DND-41 (cell line): ENCODE results near the gene CRACDL.

Source experiments
- ATAC-seq: fragments of 200-7000 bp; cut with Tn5 transposase; 3 replicates; pipeline ENCODE4 v1.9.1; 2021; ENCODE audit warnings: low read depth; ENCODE audit not compliant: insufficient read depth
- DNase-seq: peaks from one replicate; pipeline ENCODE4 v3.0.0-alpha.2; 2020
- H2AFZ ChIP-seq: 2 replicates; pipeline ENCODE4 v1.6.0; 2012; ENCODE audit warnings: low read depth, low read length
- H3K27ac ChIP-seq: 2 replicates; pipeline ENCODE4 v1.5.1; 2012; ENCODE audit warnings: low read length, inconsistent platforms
- H3K27me3 ChIP-seq: fragments of 200-600 bp; sonication (generic); 2 replicates; pipeline ENCODE4 v1.6.0; 2012; ENCODE audit warnings: low read length, mild to moderate bottlenecking, inconsistent platforms; ENCODE audit not compliant: insufficient read depth, poor library complexity
- H3K36me3 ChIP-seq: 2 replicates; pipeline ENCODE4 v1.5.1; 2012; ENCODE audit warnings: low read length, inconsistent platforms; ENCODE audit not compliant: insufficient read depth
- H3K4me1 ChIP-seq: 2 replicates; pipeline ENCODE4 v1.5.1; 2012; ENCODE audit warnings: mild to moderate bottlenecking, low read length; ENCODE audit not compliant: insufficient read depth
- H3K4me2 ChIP-seq: 2 replicates; pipeline ENCODE4 v1.6.0; 2012; ENCODE audit warnings: mild to moderate bottlenecking, moderate library complexity, low read length, inconsistent platforms; ENCODE audit not compliant: insufficient read depth
- H3K4me3 ChIP-seq, 2 experiments: fragments of 200-600 bp in 1 of 2; shearing (Covaris generic) in 1 of 2; 2 replicates each; pipeline ENCODE4 v1.5.1; 2012 to 2016; ENCODE audit warnings: inconsistent platforms in 2 of 2, low read length in 2 of 2, mild to moderate bottlenecking in 2 of 2, low read depth in 1 of 2, moderate library complexity in 1 of 2
- H3K79me2 ChIP-seq: 2 replicates; pipeline ENCODE4 v1.6.0; 2012; ENCODE audit warnings: low read length, inconsistent platforms; ENCODE audit not compliant: insufficient read depth
- H3K9ac ChIP-seq: 2 replicates; pipeline ENCODE4 v1.6.0; 2012; ENCODE audit warnings: low read depth, mild to moderate bottlenecking, inconsistent platforms, low read length, moderate library complexity
- H3K9me3 ChIP-seq: 2 replicates; pipeline ENCODE4 v1.5.1; 2012; ENCODE audit warnings: low read length, moderate library complexity, mild to moderate bottlenecking, inconsistent platforms; ENCODE audit not compliant: insufficient read depth, severe bottlenecking
- H4K20me1 ChIP-seq: 2 replicates; pipeline ENCODE4 v1.6.0; 2012; ENCODE audit warnings: low read length; ENCODE audit not compliant: insufficient read depth
- EZH2 ChIP-seq: IDR thresholded peaks from 3 replicates; pipeline ENCODE4 v1.6.1; 2012; ENCODE audit warnings: borderline replicate concordance, low read depth, mild to moderate bottlenecking, moderate library complexity, low read length, inconsistent platforms; ENCODE audit not compliant: severe bottlenecking
- TF ChIP-seq, protein P1 (sequence below): IDR thresholded peaks from 2 replicates; pipeline ENCODE4 v1.5.1; 2012; ENCODE audit warnings: borderline replicate concordance, low read length, moderate library complexity, mild to moderate bottlenecking; ENCODE audit not compliant: poor library complexity, severe bottlenecking; ENCODE audit errors: extremely low read depth

CRACDL gene

GRCh38 chr2:98821629-98822135 lies 114.3 kb downstream of the CRACDL start:
- ATAC-seq, result no peak

GRCh38 chr2:98819231-98819766 lies 116.7 kb downstream of the CRACDL start:
- no peak overlapping the region for H3K9ac ChIP-seq
- no peaks in the 10 kb centered on the region for H3K36me3 ChIP-seq
- no peak overlapping the region for H3K4me3 ChIP-seq
- no peaks in the 10 kb centered on the region for H3K4me1 ChIP-seq
- no peak overlapping the region for H2AFZ ChIP-seq
- no peaks in the 10 kb centered on the region for H3K9me3 ChIP-seq
- no peak overlapping the region for H3K4me2 ChIP-seq
- ATAC-seq (no peak), DNase-seq (peak; percentile 1)
- no peaks in the 10 kb centered on the region for H3K79me2 ChIP-seq
- no peaks in the 10 kb centered on the region for H4K20me1 ChIP-seq
- TF ChIP-seq, protein P1, sequence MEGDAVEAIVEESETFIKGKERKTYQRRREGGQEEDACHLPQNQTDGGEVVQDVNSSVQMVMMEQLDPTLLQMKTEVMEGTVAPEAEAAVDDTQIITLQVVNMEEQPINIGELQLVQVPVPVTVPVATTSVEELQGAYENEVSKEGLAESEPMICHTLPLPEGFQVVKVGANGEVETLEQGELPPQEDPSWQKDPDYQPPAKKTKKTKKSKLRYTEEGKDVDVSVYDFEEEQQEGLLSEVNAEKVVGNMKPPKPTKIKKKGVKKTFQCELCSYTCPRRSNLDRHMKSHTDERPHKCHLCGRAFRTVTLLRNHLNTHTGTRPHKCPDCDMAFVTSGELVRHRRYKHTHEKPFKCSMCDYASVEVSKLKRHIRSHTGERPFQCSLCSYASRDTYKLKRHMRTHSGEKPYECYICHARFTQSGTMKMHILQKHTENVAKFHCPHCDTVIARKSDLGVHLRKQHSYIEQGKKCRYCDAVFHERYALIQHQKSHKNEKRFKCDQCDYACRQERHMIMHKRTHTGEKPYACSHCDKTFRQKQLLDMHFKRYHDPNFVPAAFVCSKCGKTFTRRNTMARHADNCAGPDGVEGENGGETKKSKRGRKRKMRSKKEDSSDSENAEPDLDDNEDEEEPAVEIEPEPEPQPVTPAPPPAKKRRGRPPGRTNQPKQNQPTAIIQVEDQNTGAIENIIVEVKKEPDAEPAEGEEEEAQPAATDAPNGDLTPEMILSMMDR, result no peak
- no peak for TF ChIP-seq EZH2
- H3K27ac ChIP-seq, result no peak overlapping the region
- no peaks in the 10 kb centered on the region for H3K27me3 ChIP-seq

More at GRCh38 chr2:98821629-98822135, 114.3 kb downstream of the CRACDL start:
- no peak overlapping the region for H2AFZ ChIP-seq
- H3K36me3 ChIP-seq, result no peaks in the 10 kb centered on the region
- no peak overlapping the region for H3K4me3 ChIP-seq
- H3K79me2 ChIP-seq, result no peaks in the 10 kb centered on the region
- H3K27ac ChIP-seq, result no peak overlapping the region
- TF ChIP-seq EZH2, result no peak
- TF ChIP-seq, protein P1, result no peak
- no peaks in the 10 kb centered on the region for H3K27me3 ChIP-seq
- no peak overlapping the region for H3K4me2 ChIP-seq
- no peaks in the 10 kb centered on the region for H3K9me3 ChIP-seq
- no peaks in the 10 kb centered on the region for H3K4me1 ChIP-seq
- DNase-seq, result no peak
- no peaks in the 10 kb centered on the region for H4K20me1 ChIP-seq
- H3K9ac ChIP-seq, result no peak overlapping the region

DNA sequence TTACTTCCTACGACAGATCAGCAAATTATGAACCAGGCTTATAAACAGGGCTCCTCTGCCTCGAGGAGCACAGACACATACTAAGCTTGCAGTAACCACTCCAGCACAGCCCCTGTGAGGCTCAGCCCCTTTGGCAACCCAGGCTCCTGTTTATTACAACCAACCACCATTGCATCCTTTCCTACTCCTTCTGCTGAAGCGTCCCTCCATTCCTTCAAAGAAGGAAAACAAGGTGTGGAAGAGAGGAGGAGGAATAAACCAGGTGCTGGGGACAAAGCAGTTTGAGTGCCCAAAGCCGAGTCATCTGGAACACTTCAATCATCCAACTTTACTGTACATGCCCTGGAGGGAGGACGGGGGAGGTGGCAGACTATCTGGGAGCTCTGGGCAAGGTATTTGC lies 117.9 kb downstream of the CRACDL start:
- Histone ChIP-seq H3K9me3 (no peaks in the 10 kb centered on the region), H4K20me1 (no peaks in the 10 kb centered on the region), H3K79me2 (no peaks in the 10 kb centered on the region), H3K4me2 (no peak overlapping the region), H3K27me3 (no peaks in the 10 kb centered on the region), H3K9ac (no peak overlapping the region), H3K4me1 (no peaks in the 10 kb centered on the region), H2AFZ (no peak overlapping the region; the same call in 1 of the 2 replicates), H3K27ac (no peak overlapping the region), H3K4me3 (no peak overlapping the region), H3K36me3 (no peaks in the 10 kb centered on the region)
- DNase-seq (peak; percentile 1), ATAC-seq (no peak)
- TF ChIP-seq EZH2, result no peak
- TF ChIP-seq, protein P1, result no peak
